ENCODE measurements around the gene SYT2.

The SYT2 gene

DNA sequence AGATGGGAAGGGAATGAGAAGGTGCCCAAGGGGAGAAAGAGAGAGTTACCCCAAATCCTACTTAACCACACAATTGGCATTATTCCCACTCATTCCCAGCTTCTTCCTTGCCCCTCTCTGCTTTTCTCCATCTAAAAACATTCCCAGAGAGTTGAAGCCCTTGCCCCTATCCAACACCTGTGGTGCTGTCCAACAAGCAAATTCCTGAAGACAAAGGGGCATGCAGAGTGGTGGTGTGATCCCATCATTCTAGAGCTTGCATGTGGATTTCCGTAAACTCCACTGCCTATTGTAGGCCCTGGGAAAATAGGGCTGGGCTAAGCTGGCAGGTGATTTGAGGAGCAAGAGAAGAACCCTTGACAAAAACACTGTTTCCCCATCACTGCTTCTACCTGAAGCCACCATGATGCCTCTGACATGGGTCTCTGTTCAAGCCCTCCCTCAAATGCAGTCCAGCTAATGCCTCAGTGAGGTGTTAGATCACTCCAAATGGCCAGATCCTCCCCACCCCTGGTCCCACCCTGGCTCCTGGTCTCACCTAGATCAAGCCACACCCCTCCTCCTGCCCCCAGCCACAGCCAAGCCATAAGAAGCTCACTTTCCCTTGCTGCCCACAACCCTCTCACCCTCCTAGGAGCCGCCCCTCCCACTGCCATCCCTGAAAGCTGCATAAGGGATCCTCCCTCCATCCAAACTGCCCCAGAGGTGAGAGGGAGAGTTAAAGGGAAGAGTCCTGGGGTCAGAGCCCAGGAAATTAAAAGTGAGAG lies 29.5 kb downstream of the SYT2 start:
- Histone ChIP-seq H3K4me3 (ENCODE audit: low read length) (no peak overlapping the region), H3K9me3 (ENCODE audit: control insufficient read depth, insufficient read depth, low read length) (no peaks in the 10 kb centered on the region), H3K36me3 (ENCODE audit: control insufficient read depth, insufficient read depth, low read length) (no peaks in the 10 kb centered on the region), H3K4me1 (ENCODE audit: control insufficient read depth, insufficient read depth, low read length) (peaks cover 4% of the 10 kb centered on the region; the same call in 1 of the 2 replicates), H3K27me3 (ENCODE audit: control insufficient read depth, insufficient read depth, low read length) (no peaks in the 10 kb centered on the region), H3K27ac (ENCODE audit: low read length) (no peak overlapping the region)
- peak; percentile 27 for DNase-seq (ENCODE audit: low read depth, low spot score)
- WGBS (ENCODE audit: insufficient coverage, insufficient read length) = no CpG with 5 or more reads among the region's 2 CpGs

GRCh38 chr1:202679406-202680177 lies 30.7 kb downstream of the SYT2 start:
- no peak for DNase-seq (ENCODE audit: low read depth, low spot score)
- WGBS (ENCODE audit: insufficient coverage, insufficient read length) = no CpG with 5 or more reads among the region's 4 CpGs
- no peaks in the 10 kb centered on the region for H3K27me3 ChIP-seq (ENCODE audit: control insufficient read depth, insufficient read depth, low read length)
- no peaks in the 10 kb centered on the region for H3K9me3 ChIP-seq (ENCODE audit: control insufficient read depth, insufficient read depth, low read length)
- H3K4me1 ChIP-seq (ENCODE audit: control insufficient read depth, insufficient read depth, low read length) = 0 out of 2 replicates have a peak, but pooled peaks cover 4% of the 10 kb centered on the region
- no peak overlapping the region for H3K4me3 ChIP-seq (ENCODE audit: low read length)
- no peaks in the 10 kb centered on the region for H3K36me3 ChIP-seq (ENCODE audit: control insufficient read depth, insufficient read depth, low read length)
- H3K27ac ChIP-seq (ENCODE audit: low read length) = no peak overlapping the region

GRCh38 chr1:202677433-202677832 lies 32.8 kb downstream of the SYT2 start:
- Histone ChIP-seq H3K9me3 (ENCODE audit: control insufficient read depth, insufficient read depth, low read length) (no peaks in the 10 kb centered on the region), H3K27ac (ENCODE audit: low read length) (no peak overlapping the region), H3K4me1 (ENCODE audit: control insufficient read depth, insufficient read depth, low read length) (0 out of 2 replicates have a peak, but pooled peaks cover 4% of the 10 kb centered on the region), H3K4me3 (ENCODE audit: low read length) (no peak overlapping the region), H3K36me3 (ENCODE audit: control insufficient read depth, insufficient read depth, low read length) (no peaks in the 10 kb centered on the region), H3K27me3 (ENCODE audit: control insufficient read depth, insufficient read depth, low read length) (no peaks in the 10 kb centered on the region)
- DNase-seq (ENCODE audit: low read depth, low spot score) = no peak
- no CpG with 5 or more reads among the region's 2 CpGs for WGBS (ENCODE audit: insufficient coverage, insufficient read length)

GRCh38 chr1:202673531-202673930 lies 36.7 kb downstream of the SYT2 start:
- no peak overlapping the region for H3K27ac ChIP-seq (ENCODE audit: low read length)
- WGBS (ENCODE audit: insufficient coverage, insufficient read length) = no CpG with 5 or more reads among the region's 5 CpGs
- H3K9me3 ChIP-seq (ENCODE audit: control insufficient read depth, insufficient read depth, low read length) = no peaks in the 10 kb centered on the region
- no peaks in the 10 kb centered on the region for H3K4me1 ChIP-seq (ENCODE audit: control insufficient read depth, insufficient read depth, low read length)
- H3K27me3 ChIP-seq (ENCODE audit: control insufficient read depth, insufficient read depth, low read length) = no peaks in the 10 kb centered on the region
- DNase-seq (ENCODE audit: low read depth, low spot score) = no peak
- H3K4me3 ChIP-seq (ENCODE audit: low read length) = no peak overlapping the region
- H3K36me3 ChIP-seq (ENCODE audit: control insufficient read depth, insufficient read depth, low read length) = no peaks in the 10 kb centered on the region

DNA sequence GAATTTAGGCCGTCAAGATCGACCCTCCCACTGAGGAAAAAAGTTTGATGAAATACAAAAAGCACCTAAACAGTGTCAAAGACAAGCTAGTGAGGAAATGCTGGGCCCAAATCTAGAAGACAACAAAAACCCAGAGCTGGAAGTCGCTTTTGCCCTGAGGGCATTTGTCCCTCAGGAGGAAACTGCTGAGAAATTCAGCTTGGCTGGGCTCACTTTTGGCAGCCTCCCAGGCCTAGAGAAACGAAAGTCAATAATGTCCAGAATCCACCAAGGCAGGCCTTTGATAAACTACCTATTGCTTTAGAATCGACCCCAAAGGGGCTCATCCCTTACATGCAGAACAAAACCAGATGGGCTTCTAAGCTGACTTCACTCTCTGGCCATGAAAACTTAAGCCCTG lies 38.9 kb downstream of the SYT2 start:
- H3K9me3 ChIP-seq (ENCODE audit: control insufficient read depth, insufficient read depth, low read length) = no peaks in the 10 kb centered on the region
- DNase-seq (ENCODE audit: low read depth, low spot score) = no peak
- no CpG with 5 or more reads among the region's 5 CpGs for WGBS (ENCODE audit: insufficient coverage, insufficient read length)
- no peaks in the 10 kb centered on the region for H3K27me3 ChIP-seq (ENCODE audit: control insufficient read depth, insufficient read depth, low read length)
- H3K27ac ChIP-seq (ENCODE audit: low read length) = no peak overlapping the region
- no peaks in the 10 kb centered on the region for H3K36me3 ChIP-seq (ENCODE audit: control insufficient read depth, insufficient read depth, low read length)
- no peak overlapping the region for H3K4me3 ChIP-seq (ENCODE audit: low read length)
- H3K4me1 ChIP-seq (ENCODE audit: control insufficient read depth, insufficient read depth, low read length) = no peaks in the 10 kb centered on the region

- Histone ChIP-seq H3K27me3 (ENCODE audit: control insufficient read depth, insufficient read depth, low read length) (no peaks in the 10 kb centered on the region), H3K4me3 (ENCODE audit: low read length) (no peak overlapping the region), H3K9me3 (ENCODE audit: control insufficient read depth, insufficient read depth, low read length) (no peaks in the 10 kb centered on the region), H3K4me1 (ENCODE audit: control insufficient read depth, insufficient read depth, low read length) (no peaks in the 10 kb centered on the region), H3K36me3 (ENCODE audit: control insufficient read depth, insufficient read depth, low read length) (no peaks in the 10 kb centered on the region), H3K27ac (ENCODE audit: low read length) (no peak overlapping the region)
- no peak for DNase-seq (ENCODE audit: low read depth, low spot score)
- no CpG with 5 or more reads among the region's 3 CpGs for WGBS (ENCODE audit: insufficient coverage, insufficient read length)
Observed at GRCh38 chr1:202665417-202665816, 44.8 kb downstream of the SYT2 start.

DNA sequence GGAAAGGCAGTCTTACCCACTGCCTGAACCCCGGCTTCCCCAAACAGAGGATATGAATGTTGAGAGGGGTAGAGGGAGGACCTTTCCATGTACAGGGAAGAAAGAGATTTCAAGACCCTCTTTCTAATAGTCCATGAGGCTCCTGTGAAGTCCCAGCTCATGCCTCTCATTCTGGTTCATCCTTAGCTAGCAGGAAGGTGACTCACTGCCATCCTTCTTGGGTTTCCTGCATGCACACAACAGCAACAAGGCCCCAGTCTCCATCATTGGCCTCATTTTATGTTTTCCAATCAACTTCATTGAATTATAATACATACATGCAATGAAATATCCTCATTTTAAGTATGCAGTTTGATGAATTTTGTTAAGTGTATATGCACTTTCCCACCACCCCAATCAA lies 46.2 kb downstream of the SYT2 start:
- no peak for DNase-seq (ENCODE audit: low read depth, low spot score)
- WGBS (ENCODE audit: insufficient coverage, insufficient read length) = no CpG with 5 or more reads among the region's 1 CpG

DNA sequence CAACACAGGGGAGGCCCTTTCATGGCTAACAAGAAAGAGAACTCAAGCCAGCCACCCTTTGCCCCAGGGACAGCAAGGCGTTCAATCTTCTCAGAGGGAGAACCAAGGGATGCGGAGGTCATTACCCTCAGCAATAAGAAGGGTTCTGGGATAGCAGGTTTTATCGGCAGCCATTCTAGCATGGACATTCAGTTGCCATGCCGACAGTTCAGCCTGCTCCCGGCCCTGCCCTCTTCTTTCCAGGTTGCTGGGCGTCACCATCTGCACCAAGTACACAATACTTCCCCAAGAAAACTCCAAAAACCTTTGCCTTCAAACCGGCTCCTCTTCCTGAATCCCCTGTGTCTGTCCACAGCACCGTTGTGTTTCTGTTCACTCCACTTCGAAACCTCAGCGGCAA lies 47.1 kb downstream of the SYT2 start:
- Histone ChIP-seq H3K4me1 (ENCODE audit: control insufficient read depth, insufficient read depth, low read length) (no peaks in the 10 kb centered on the region), H3K27me3 (ENCODE audit: control insufficient read depth, insufficient read depth, low read length) (no peaks in the 10 kb centered on the region), H3K27ac (ENCODE audit: low read length) (no peak overlapping the region), H3K9me3 (ENCODE audit: control insufficient read depth, insufficient read depth, low read length) (no peaks in the 10 kb centered on the region), H3K4me3 (ENCODE audit: low read length) (no peak overlapping the region), H3K36me3 (ENCODE audit: control insufficient read depth, insufficient read depth, low read length) (no peaks in the 10 kb centered on the region)
- WGBS (ENCODE audit: insufficient coverage, insufficient read length) = no CpG with 5 or more reads among the region's 10 CpGs
- no peak for DNase-seq (ENCODE audit: low read depth, low spot score)

More for the DNA sequence above, 46.2 kb downstream of the SYT2 start:
- Histone ChIP-seq H3K27me3 (ENCODE audit: control insufficient read depth, insufficient read depth, low read length) (no peaks in the 10 kb centered on the region), H3K4me3 (ENCODE audit: low read length) (no peak overlapping the region), H3K9me3 (ENCODE audit: control insufficient read depth, insufficient read depth, low read length) (no peaks in the 10 kb centered on the region), H3K36me3 (ENCODE audit: control insufficient read depth, insufficient read depth, low read length) (no peaks in the 10 kb centered on the region), H3K4me1 (ENCODE audit: control insufficient read depth, insufficient read depth, low read length) (no peaks in the 10 kb centered on the region), H3K27ac (ENCODE audit: low read length) (no peak overlapping the region)

- no peak overlapping the region for H3K4me3 ChIP-seq (ENCODE audit: low read length)
- DNase-seq (ENCODE audit: low read depth, low spot score) = no peak
- no peaks in the 10 kb centered on the region; the same call in 1 of the 2 replicates for H3K4me1 ChIP-seq (ENCODE audit: control insufficient read depth, insufficient read depth, low read length)
- no CpG with 5 or more reads among the region's 5 CpGs for WGBS (ENCODE audit: insufficient coverage, insufficient read length)
- no peaks in the 10 kb centered on the region for H3K27me3 ChIP-seq (ENCODE audit: control insufficient read depth, insufficient read depth, low read length)
- no peak overlapping the region for H3K27ac ChIP-seq (ENCODE audit: low read length)
- no peaks in the 10 kb centered on the region for H3K36me3 ChIP-seq (ENCODE audit: control insufficient read depth, insufficient read depth, low read length)
- H3K9me3 ChIP-seq (ENCODE audit: control insufficient read depth, insufficient read depth, low read length) = no peaks in the 10 kb centered on the region
Observed at GRCh38 chr1:202662081-202662480, 48.2 kb downstream of the SYT2 start.

- WGBS (ENCODE audit: insufficient coverage, insufficient read length) = no CpG with 5 or more reads among the region's 13 CpGs
- no peak for DNase-seq (ENCODE audit: low read depth, low spot score)
- Histone ChIP-seq H3K27me3 (ENCODE audit: control insufficient read depth, insufficient read depth, low read length) (no peaks in the 10 kb centered on the region), H3K4me1 (ENCODE audit: control insufficient read depth, insufficient read depth, low read length) (peaks cover 1% of the 10 kb centered on the region; the same call in 1 of the 2 replicates), H3K4me3 (ENCODE audit: low read length) (no peak overlapping the region), H3K36me3 (ENCODE audit: control insufficient read depth, insufficient read depth, low read length) (no peaks in the 10 kb centered on the region), H3K27ac (ENCODE audit: low read length) (no peak overlapping the region), H3K9me3 (ENCODE audit: control insufficient read depth, insufficient read depth, low read length) (no peaks in the 10 kb centered on the region)
Observed at GRCh38 chr1:202661136-202661845, 49.0 kb downstream of the SYT2 start.
